Liver (tissue), 9 donors: Measurements from ENCODE around the gene PPP1R1A. TPM values are rescaled to one million over a fixed set of nuclear protein-coding genes. Genes with fewer than 3 reads are reported as not detected.

Experiments used
- DNase-seq: peaks from one replicate; pipeline ENCODE4 v3.0.0-alpha.2; 2017; ENCODE audit warnings: low spot score
- H3K27ac ChIP-seq, 2 donors: one replicate each; pipeline ENCODE4 v1.7.0; 2013; ENCODE audit warnings: inconsistent platforms in 2 of 2, low read length in 2 of 2, control low read depth in 1 of 2, low read depth in 1 of 2, mild to moderate bottlenecking in 1 of 2
- H3K27me3 ChIP-seq, 4 donors: one replicate each; pipeline versions ENCODE4 v1.6.1 to v1.7.0; 2013; ENCODE audit warnings: low read length in 3 of 4, inconsistent platforms in 1 of 4, mild to moderate bottlenecking in 1 of 4, moderate library complexity in 1 of 4; ENCODE audit not compliant: control insufficient read depth in 4 of 4, insufficient read depth in 4 of 4
- H3K36me3 ChIP-seq, 4 donors: one replicate each; pipeline versions ENCODE4 v1.6.1 to v1.7.0; 2013; ENCODE audit warnings: low read length in 3 of 4, mild to moderate bottlenecking in 3 of 4, low read depth in 1 of 4, moderate library complexity in 1 of 4; ENCODE audit not compliant: control insufficient read depth in 4 of 4, insufficient read depth in 3 of 4
- H3K4me1 ChIP-seq, 4 donors: one replicate each; pipeline versions ENCODE4 v1.6.1 to v1.7.0; 2013; ENCODE audit warnings: low read length in 3 of 4, mild to moderate bottlenecking in 3 of 4, moderate library complexity in 1 of 4; ENCODE audit not compliant: control insufficient read depth in 4 of 4, insufficient read depth in 4 of 4
- H3K4me3 ChIP-seq, 3 donors: one replicate each; pipeline versions ENCODE4 v1.6.1 to v1.7.0; 2013; ENCODE audit warnings: low read length in 3 of 3, control low read depth in 1 of 3, low read depth in 1 of 3, mild to moderate bottlenecking in 1 of 3
- H3K9ac ChIP-seq, 2 donors: one replicate each; pipeline ENCODE4 v1.7.0; 2013; ENCODE audit warnings: low read length in 2 of 2, mild to moderate bottlenecking in 2 of 2, moderate library complexity in 2 of 2, control low read depth in 1 of 2, low read depth in 1 of 2
- H3K9me3 ChIP-seq, 4 donors: one replicate each; pipeline versions ENCODE4 v1.6.1 to v1.7.0; 2013; ENCODE audit warnings: low read length in 3 of 4; ENCODE audit not compliant: control insufficient read depth in 4 of 4
- ATF3 ChIP-seq: IDR thresholded peaks from 2 replicates; pipeline ENCODE4 v1.6.1; 2016; ENCODE audit warnings: antibody characterized with exemption
- CTCF ChIP-seq: fragments of 150-350 bp; IDR thresholded peaks from 2 replicates; pipeline ENCODE4 v1.5.1; 2017; ENCODE audit warnings: improper control_type of control experiment, low read depth, low read length; ENCODE audit not compliant: missing input control
- EGR1 ChIP-seq, 2 donors: IDR thresholded peaks; 2 replicates each; pipeline ENCODE4 v1.6.1; 2016 to 2018; ENCODE audit warnings: antibody characterized with exemption in 2 of 2, low read depth in 2 of 2
- FOXA1 ChIP-seq: IDR thresholded peaks from 2 replicates; pipeline ENCODE4 v1.6.1; 2016; ENCODE audit warnings: antibody characterized with exemption
- FOXA2 ChIP-seq: IDR thresholded peaks from 2 replicates; pipeline ENCODE4 v1.6.1; 2016; ENCODE audit warnings: antibody characterized with exemption
- GABPA ChIP-seq, 2 donors: IDR thresholded peaks in 1 of 2; conservative IDR thresholded peaks in 1 of 2; 2 replicates each; pipeline ENCODE4 v1.6.1; 2016; ENCODE audit warnings: antibody characterized with exemption in 2 of 2, mild to moderate bottlenecking in 1 of 2, moderate library complexity in 1 of 2
- HNF4A ChIP-seq, 2 donors: conservative IDR thresholded peaks; 2 replicates each; pipeline ENCODE4 v1.6.1; 2016; ENCODE audit warnings: antibody characterized with exemption in 2 of 2, mild to moderate bottlenecking in 2 of 2
- JUND ChIP-seq, 2 donors: IDR thresholded peaks; 2 replicates each; pipeline ENCODE4 v1.6.1; 2016; ENCODE audit warnings: antibody characterized with exemption in 2 of 2
- MAX ChIP-seq: IDR thresholded peaks from 2 replicates; pipeline ENCODE4 v1.6.1; 2016; ENCODE audit warnings: antibody characterized with exemption
- NR2F2 ChIP-seq: IDR thresholded peaks from 2 replicates; pipeline ENCODE4 v1.6.1; 2016; ENCODE audit warnings: antibody characterized with exemption
- RAD21 ChIP-seq, 2 donors: IDR thresholded peaks; 2 replicates each; pipeline ENCODE4 v1.6.1; 2016; ENCODE audit warnings: antibody characterized with exemption in 2 of 2, mild to moderate bottlenecking in 2 of 2
- REST ChIP-seq: IDR thresholded peaks from 2 replicates; pipeline ENCODE4 v1.6.1; 2016; ENCODE audit warnings: antibody characterized with exemption, mild to moderate bottlenecking
- RXRA ChIP-seq, 2 donors: IDR thresholded peaks; 2 replicates each; pipeline ENCODE4 v1.6.1; 2017 to 2018; ENCODE audit warnings: antibody characterized with exemption in 2 of 2, mild to moderate bottlenecking in 1 of 2
- SP1 ChIP-seq: IDR thresholded peaks from 2 replicates; pipeline ENCODE4 v1.6.1; 2018; ENCODE audit warnings: antibody characterized with exemption, mild to moderate bottlenecking
- TAF1 ChIP-seq: conservative IDR thresholded peaks from 2 replicates; pipeline ENCODE4 v1.6.1; 2016; ENCODE audit warnings: antibody characterized with exemption, mild to moderate bottlenecking
- YY1 ChIP-seq: IDR thresholded peaks from 2 replicates; pipeline ENCODE4 v1.6.1; 2016; ENCODE audit warnings: antibody characterized with exemption, mild to moderate bottlenecking
- WGBS: extraction: QIAGEN DNeasy Blood & Tissue Kit; methylation state at CpG from one replicate; pipeline ENCODE4 v1.1.7; 2013; 5-methylcytosine and 5-hydroxymethylcytosine counted together
- polyA plus RNA-seq, 2 donors: library from polyadenylated mRNA; stranded (reverse) in 1 of 2; unstranded in 1 of 2; fragments of 200-250 nt in 1 of 2; fragments of >200 nt in 1 of 2; fragmentation: Nextera tagmentation in 1 of 2; extraction: Ambion mirVana in 1 of 2; gene quantifications; one replicate each; pipeline versions ENCODE4 v1.2.1 to v1.2.3, GENCODE V29; 2013 to 2015
- total RNA-seq, 2 donors: library from RNA; depleted of rRNA; stranded (reverse); fragments of >200 nt; gene quantifications; one replicate each; pipeline ENCODE4 v1.2.3, GENCODE V29; 2014
- donor health status: healthy.
- donor health status: healthy.
- donor health status: healthy.
- donor health status: healthy.
- donor health status: healthy.

PPP1R1A gene
- total and polyA plus RNA-seq, 4 donors: 8.1 to 182 (median 43.8) TPM

- Histone ChIP-seq H3K27ac (no peak overlapping the region), H3K9me3 (no peaks in the 10 kb centered on the region), H3K36me3 (no peaks in the 10 kb centered on the region), H3K9ac (no peak overlapping the region), H3K4me1 (peaks cover 6 to 23% (median 16%) of the 10 kb centered on the region in 4 donors), H3K27me3 (no peaks in the 10 kb centered on the region), H3K4me3 (no peak overlapping the region)
- no peak for DNase-seq
- TF ChIP-seq TAF1 (no peak), HNF4A (conservative IDR thresholded peaks at IDR 0.05) (no peak)
- WGBS: 73% methylated on average over 7 of the region's 7 CpGs
These were observed 2.6 kb upstream of the PPP1R1A start for GRCh38 chr12:54590978-54591591.

GRCh38 chr12:54589964-54590363 lies 1.5 kb upstream of the PPP1R1A start:
- Histone ChIP-seq H3K9ac (no peak overlapping the region), H3K27me3 (no peaks in the 10 kb centered on the region), H3K36me3 (no peaks in the 10 kb centered on the region), H3K4me3 (no peak overlapping the region), H3K4me1 (peaks cover 8 to 34% (median 24%) of the 10 kb centered on the region in 4 donors), H3K27ac (no peak overlapping the region), H3K9me3 (no peaks in the 10 kb centered on the region)
- DNase-seq: no peak
- no peak for TF ChIP-seq RAD21 (IDR thresholded peaks at IDR 0.05)
- TF ChIP-seq GABPA (IDR thresholded peaks at IDR 0.05 in 1 of 2, conservative IDR thresholded peaks at IDR 0.05 in 1 of 2): no peak
- TF ChIP-seq SP1: no peak
- TF ChIP-seq RXRA (IDR thresholded peaks at IDR 0.05): no peak
- no peak for TF ChIP-seq FOXA2
- no peak for TF ChIP-seq TAF1
- 81% methylated on average over 5 of the region's 5 CpGs for WGBS

- Histone ChIP-seq H3K9ac (no peak overlapping the region), H3K27me3 (no peaks in the 10 kb centered on the region), H3K27ac (no peak overlapping the region), H3K9me3 (no peaks in the 10 kb centered on the region), H3K36me3 (peaks cover 0 to 2% (median under 1%) of the 10 kb centered on the region in 4 donors), H3K4me3 (peak overlapping the region in 1 of 3 donors; percentile 77), H3K4me1 (peaks cover 8 to 39% (median 24%) of the 10 kb centered on the region in 4 donors)
- TF ChIP-seq JUND (IDR thresholded peaks at IDR 0.05) (no peak), NR2F2 (no peak), ATF3 (no peak), RXRA (IDR thresholded peaks at IDR 0.05) (no peak)
- DNase-seq: no peak
- WGBS: 33% methylated on average over 13 of the region's 13 CpGs
These were observed 420 bp upstream of the PPP1R1A start for GRCh38 chr12:54588890-54589267.

- peaks cover 8 to 41% (median 24%) of the 10 kb centered on the region in 4 donors for H3K4me1 ChIP-seq
- H3K36me3 ChIP-seq: peaks cover 3 to 14% (median 10%) of the 10 kb centered on the region in 4 donors
- peak; percentile 49 for DNase-seq
- H3K9me3 ChIP-seq: no peaks in the 10 kb centered on the region
- 32% methylated on average over 5 of the region's 5 CpGs for WGBS
- peak overlapping the region; percentile 68 to 82 (median 77) for H3K4me3 ChIP-seq
- no peaks in the 10 kb centered on the region for H3K27me3 ChIP-seq
- peak overlapping the region; percentile 76 to 86 for H3K27ac ChIP-seq
- H3K9ac ChIP-seq: peak overlapping the region; percentile 67 to 68
- TF ChIP-seq EGR1 (IDR thresholded peaks at IDR 0.05; ENCODE audit: low read depth in 2 of 2) (no peak), CTCF (no peak), HNF4A (conservative IDR thresholded peaks at IDR 0.05) (peak; percentile 82 to 87), GABPA (IDR thresholded peaks at IDR 0.05 in 1 of 2, conservative IDR thresholded peaks at IDR 0.05 in 1 of 2) (peak in 1 of 2 donors; percentile 25), SP1 (peak; percentile 83), FOXA1 (peak; percentile 54), TAF1 (peak; percentile 92), ATF3 (no peak), REST (peak; percentile 79), JUND (IDR thresholded peaks at IDR 0.05) (peak in 1 of 2 donors; percentile 72), YY1 (peak; percentile 68), MAX (peak; percentile 48), NR2F2 (peak; percentile 27), RXRA (IDR thresholded peaks at IDR 0.05) (peak; percentile 70 to 88)
These were observed 1.1 kb downstream of the PPP1R1A start for GRCh38 chr12:54587315-54587873.
